Epithelial cell of proximal tubule (primary cell): ENCODE results near the gene TUFM. TPM values are rescaled to one million over a fixed set of nuclear protein-coding genes. Genes with fewer than 3 reads are reported as not detected.
A peak's percentile ranks its signal among the peaks of the same experiment; 100 is the strongest.

Experiments
- DNase-seq: peaks from one replicate; pipeline ENCODE4 v3.0.0-alpha.2; 2011; ENCODE audit warnings: low read depth
- H3K4me3 ChIP-seq: 2 replicates; pipeline ENCODE4 v1.5.1; 2011; ENCODE audit warnings: low read depth, mild to moderate bottlenecking, low read length
- CTCF ChIP-seq: conservative IDR thresholded peaks from 2 replicates; pipeline ENCODE4 v1.5.1; 2012; ENCODE audit warnings: low read depth, mild to moderate bottlenecking, low read length
- total RNA-seq: library from RNA; depleted of rRNA; stranded (reverse); fragments of >200 nt; gene quantifications from 2 replicates; pipeline ENCODE4 v1.2.3, GENCODE V29; 2015

Gene TUFM
- total RNA-seq, 1 donor from 2014 or later: 174 TPM

- H3K4me3 ChIP-seq: no peak overlapping the region
- TF ChIP-seq CTCF: no peak
- no peak for DNase-seq
These were observed 16.4 kb downstream of the TUFM start for GRCh38 chr16:28829747-28830146.

- no peak overlapping the region for H3K4me3 ChIP-seq
- TF ChIP-seq CTCF: peak; percentile 19
- no peak for DNase-seq
These were observed 20.0 kb downstream of the TUFM start for GRCh38 chr16:28826141-28826540.

GRCh38 chr16:28824717-28824973, 21.5 kb downstream of the TUFM start:
- H3K4me3 ChIP-seq: peak overlapping the region; percentile 87
- no peak for DNase-seq
- no peak for TF ChIP-seq CTCF

- H3K4me3 ChIP-seq: peak overlapping the region; percentile 87
- TF ChIP-seq CTCF: no peak
- peak; percentile 56 for DNase-seq
These were observed 22.1 kb downstream of the TUFM start for GRCh38 chr16:28823873-28824716.

- TF ChIP-seq CTCF: no peak
- DNase-seq: no peak
- peak overlapping the region; percentile 87 for H3K4me3 ChIP-seq
These were observed 22.8 kb downstream of the TUFM start for GRCh38 chr16:28823291-28823872.

- DNase-seq: peak; percentile 54
- no peak for TF ChIP-seq CTCF
- peak within 1 kb of the TSS; percentile 87 for H3K4me3 ChIP-seq
These were observed 23.4 kb downstream of the TUFM start, which contains the start of gene ATXN2L for GRCh38 chr16:28822520-28823290. TSS of gene ATXN2L (plus strand) at chr16:28822999. CDS start at chr16:28823260, 261 bp downstream.
